ENCODE results near the gene OR10J5. TPM values are rescaled to one million over a fixed set of nuclear protein-coding genes. Genes with fewer than 3 reads are reported as not detected.

OR10J5 gene
- total RNA-seq, 2 donors from 2014 or later: not detected

DNA sequence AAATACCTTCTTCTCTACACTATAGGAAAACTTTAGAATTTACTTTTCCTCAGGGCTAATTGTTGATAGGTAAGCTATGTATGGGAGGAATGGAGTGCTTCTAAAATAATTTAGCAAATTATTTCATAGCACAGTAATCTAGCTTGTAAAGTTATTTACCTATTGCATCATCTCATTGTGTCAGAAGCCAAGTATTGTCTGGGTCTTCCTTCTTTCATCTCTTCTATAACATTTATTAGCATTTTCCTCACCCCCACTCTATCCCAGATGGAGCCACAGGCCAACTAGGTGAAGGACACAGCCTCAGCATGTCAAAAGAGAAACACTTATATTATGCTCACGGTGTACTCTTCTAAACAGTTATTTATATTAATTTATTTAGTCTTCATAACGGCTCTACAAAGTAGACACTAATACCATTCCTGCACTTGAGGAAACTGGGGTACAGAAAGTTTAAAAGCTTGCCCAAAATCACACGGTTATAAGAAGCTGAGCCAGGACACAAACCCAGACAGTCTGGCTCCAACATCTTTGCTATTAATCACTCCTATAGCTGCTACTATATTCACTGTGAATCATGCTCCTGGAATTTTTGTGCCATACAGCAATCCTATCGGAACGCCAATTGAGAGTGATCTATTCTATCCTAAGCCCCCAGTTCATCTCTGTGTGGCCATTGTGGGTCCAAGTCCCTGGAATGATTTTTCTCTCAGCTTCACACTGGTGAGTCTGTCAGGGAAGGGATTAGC, 43.1 kb downstream of the OR10J5 start:
- intact Hi-C loops (cut with DNase I): no loop called here
- DNase-seq (no peak), ATAC-seq (no peak)

Other genes starting within 250 kb of the OR10J5 start
- under 1 TPM; 0.34 to 0.94 TPM for gene FCER1A, start 233.7 kb downstream of the OR10J5 start, total RNA-seq
- not detected for gene OR10J4, start 103.8 kb downstream of the OR10J5 start, total RNA-seq
- gene OR10J1, start 96.3 kb downstream of the OR10J5 start, total RNA-seq: not detected
- not detected for gene APCS, start 51.8 kb upstream of the OR10J5 start, total RNA-seq
- not detected for gene CRP, start 178.6 kb upstream of the OR10J5 start, total RNA-seq
- 10 to 100 TPM; 25.4 to 36.0 TPM for gene DUSP23, start 245.0 kb upstream of the OR10J5 start, total RNA-seq